Left forelimb (tissue), 1 donor: ENCODE measurements around the gene RALA.
"Not testable (repeated sequence)": the region's sequence is repeated elsewhere in the genome, so short reads cannot be mapped to it uniquely, and the experiment has no call there.

ENCODE experiments used
- DNase-seq: peaks from one replicate; pipeline ENCODE4 v3.0.0-alpha.2; 2018; ENCODE audit warnings: low spot score

Gene RALA

GRCh38 chr7:39647816-39648215 lies 24.4 kb downstream of the RALA start:
- DNase-seq, result no peak

GRCh38 chr7:39650676-39651075 lies 27.3 kb downstream of the RALA start:
- DNase-seq, result no peak

DNA sequence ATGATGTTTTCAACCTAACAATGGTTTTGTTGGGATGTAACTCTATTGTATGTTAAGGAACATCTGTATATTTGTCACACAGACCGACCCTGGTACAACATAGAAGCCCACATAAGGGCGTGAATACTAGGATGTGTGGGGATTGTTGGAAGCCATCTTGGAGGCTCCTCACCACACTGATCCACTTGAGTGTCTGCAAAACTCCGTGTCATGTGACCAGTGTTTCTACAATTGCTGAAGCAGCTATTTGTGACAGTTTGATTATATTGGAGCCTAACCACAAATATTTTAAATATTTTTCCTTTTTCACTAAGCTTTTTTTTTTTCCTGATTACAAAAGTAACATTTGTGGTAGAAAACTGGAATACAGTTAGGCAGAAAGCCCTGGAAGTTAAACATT lies 27.9 kb downstream of the RALA start:
- DNase-seq, result no peak

GRCh38 chr7:39656415-39656814 lies 33.0 kb downstream of the RALA start:
- DNase-seq, result no peak

DNA sequence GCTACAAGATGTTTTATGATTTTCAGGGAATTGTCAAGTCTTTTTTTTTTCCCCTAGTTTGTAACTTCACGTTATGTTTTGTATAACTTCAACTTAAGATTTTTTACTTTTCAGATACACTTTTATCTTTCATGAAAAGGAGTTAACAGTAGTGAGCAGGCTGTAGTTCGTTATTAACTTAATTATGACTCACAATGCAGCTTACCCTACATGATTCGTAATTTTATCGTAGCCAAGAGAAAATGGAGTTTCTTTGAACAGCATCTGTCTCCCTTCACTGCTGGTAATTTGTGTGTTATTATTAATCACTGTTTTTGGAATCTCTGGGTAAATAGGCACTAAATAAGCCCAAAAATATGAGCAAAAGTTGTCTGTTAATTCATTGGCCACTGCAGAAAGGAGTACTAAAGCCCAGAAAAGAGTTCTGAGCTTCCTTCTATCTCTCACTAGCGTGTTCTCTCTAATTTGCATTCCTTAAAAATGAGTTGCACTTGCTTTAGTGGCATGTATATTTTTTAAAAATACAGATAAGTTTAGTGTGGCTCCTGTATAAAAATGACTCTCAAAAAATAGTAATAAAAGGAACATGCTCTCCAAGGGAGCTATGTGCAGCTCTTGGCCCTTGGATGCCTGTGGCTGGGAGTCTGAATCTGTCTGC lies 36.1 kb downstream of the RALA start:
- DNase-seq, result no peak

GRCh38 chr7:39661960-39662359 lies 38.6 kb downstream of the RALA start:
- no peak for DNase-seq

- no peak for DNase-seq
Measured at GRCh38 chr7:39663263-39663662, 39.9 kb downstream of the RALA start.

- no peak for DNase-seq
Measured at GRCh38 chr7:39664057-39664456, 40.7 kb downstream of the RALA start.

DNA sequence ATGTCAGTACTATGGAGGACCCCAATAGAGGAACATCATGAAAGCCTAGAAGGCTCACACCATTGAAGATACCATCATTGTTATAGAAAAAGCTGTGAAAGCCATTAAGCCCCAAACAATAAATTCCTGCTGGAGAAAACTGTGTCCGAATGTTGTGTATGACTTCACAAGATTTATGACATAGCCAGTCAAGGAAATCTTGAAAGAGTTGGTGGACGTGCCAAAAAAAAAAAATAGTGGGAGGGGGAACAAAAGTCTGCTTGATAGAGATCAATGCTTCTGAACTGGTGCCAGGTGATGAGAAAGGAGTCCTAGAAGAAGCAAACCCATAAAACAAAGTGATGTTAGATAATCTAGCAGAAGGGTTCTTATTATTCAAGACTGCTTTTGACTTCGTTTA lies 41.2 kb downstream of the RALA start:
- DNase-seq, result no peak

GRCh38 chr7:39666562-39666961 lies 43.2 kb downstream of the RALA start:
- DNase-seq, result no peak

DNA sequence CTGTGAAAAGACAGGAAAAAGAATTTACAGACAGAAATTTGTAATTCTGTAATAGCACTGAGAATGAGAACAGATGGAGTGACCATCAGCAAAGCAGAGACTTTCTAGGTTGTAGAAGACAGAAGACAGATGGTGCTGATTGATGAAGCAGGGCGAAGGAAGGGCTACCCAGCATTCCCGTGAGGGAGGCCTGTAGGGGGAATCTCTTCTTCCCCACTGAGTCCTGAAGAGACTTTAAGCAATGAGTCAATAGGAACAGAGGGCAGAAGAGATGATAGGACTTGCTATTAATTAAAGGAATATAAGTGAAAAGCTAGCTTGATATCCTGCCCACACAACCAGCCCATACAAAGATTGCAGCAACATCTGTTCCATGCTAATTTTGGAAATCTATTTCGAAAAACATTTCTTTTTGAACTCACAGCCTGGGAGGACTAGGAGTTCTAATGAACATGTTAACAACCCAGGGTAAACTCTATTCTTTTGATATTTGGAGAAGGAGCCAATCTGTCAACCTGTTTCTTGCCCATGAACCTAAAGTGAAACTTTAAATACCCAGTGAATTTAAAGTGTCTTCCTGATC lies 44.1 kb downstream of the RALA start:
- DNase-seq, result no peak

DNA sequence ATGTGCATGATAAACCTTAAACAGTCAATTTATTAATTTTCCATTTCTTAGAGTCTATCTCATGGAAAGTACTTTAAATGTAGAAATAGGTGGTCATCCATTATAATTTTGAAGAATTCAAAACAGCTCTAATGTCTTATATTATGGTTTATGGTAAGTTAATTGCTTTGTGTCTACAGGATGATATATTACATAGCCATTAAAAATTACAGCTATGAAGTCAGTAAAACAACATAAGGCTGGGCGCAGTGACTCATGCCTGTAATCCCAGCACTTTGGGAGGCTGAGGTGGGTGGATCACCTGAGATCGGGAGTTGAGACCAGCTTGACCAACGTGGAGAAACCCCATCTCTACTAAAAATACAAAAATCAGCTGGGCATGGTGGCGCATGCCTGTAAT lies 44.9 kb downstream of the RALA start:
- DNase-seq, result not testable (repeated sequence)

DNA sequence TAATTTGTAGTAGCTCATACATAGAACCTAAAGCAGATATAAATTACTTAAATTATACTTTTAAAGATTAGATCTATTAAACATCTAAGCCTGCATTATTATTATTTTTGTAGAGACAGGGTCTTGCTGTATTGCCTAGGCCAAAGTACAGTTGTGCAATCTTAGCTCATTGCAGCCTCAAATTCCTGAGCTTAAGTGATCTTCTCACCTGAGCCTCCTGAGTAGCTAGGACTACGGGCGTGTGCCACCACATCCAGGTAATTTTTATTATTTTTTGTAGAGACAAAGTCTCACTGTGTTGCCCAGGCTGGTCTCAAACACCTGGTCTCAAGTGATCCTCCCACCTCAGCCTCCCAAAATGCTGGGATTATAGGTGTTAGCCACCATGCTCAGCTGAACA lies 46.7 kb downstream of the RALA start:
- DNase-seq, result no peak

DNA sequence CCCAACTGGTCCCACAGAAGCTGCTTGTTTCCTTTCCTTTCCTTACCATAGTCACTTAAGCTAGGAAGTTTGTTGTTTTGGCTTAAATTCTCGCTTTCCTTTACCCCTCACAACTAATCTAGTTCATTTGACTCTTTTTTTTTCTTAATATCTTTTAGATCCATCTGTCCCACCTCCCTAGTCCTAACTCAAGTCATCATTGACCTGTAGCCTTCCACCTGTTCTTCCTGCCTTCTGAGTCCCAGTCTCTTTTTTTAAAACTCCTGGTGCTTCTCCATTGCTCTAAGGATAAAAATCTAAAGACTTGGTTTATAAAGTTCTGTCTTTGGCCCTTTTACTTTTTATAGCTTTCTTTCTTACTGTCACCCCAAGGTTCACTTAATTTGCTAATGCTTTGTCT lies 47.6 kb downstream of the RALA start:
- DNase-seq, result no peak

DNA sequence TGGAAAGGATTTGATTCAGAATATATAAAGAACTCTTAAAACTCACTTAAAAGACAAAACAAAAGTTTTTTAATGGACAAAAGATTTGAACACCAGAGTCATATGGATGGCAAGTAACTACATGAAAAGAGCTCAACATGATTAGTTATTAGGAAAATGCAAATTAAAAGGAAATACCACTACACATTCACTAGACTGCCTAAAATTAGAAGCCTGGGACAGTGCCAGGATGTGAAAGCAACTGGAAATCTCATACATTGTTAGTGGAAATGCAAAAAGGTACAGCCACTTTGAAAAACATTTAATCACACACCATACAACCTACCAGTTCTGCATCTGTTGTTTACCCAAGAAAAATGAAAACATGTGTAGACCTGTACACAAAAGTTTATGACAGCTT lies 48.8 kb downstream of the RALA start:
- DNase-seq, result no peak

DNA sequence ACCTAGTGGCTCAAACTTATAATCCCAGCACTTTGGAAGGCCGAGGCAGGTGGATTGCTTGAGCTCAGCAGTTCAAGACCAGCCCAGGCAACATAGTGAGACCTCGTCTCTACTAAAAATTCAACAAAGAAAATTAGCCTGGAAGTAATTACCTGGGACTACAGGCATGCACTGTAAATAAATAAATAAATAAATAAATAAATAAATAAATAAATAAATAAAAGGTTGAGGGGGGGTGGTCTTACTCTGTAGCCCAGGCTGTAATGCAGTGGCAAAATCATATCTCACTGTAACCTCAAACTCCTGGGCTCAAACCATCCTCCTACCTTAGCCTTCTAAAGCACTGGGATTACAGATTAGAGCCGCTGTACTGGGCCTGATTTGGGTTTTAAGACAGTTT lies 50.5 kb downstream of the RALA start:
- DNase-seq, result no peak

DNA sequence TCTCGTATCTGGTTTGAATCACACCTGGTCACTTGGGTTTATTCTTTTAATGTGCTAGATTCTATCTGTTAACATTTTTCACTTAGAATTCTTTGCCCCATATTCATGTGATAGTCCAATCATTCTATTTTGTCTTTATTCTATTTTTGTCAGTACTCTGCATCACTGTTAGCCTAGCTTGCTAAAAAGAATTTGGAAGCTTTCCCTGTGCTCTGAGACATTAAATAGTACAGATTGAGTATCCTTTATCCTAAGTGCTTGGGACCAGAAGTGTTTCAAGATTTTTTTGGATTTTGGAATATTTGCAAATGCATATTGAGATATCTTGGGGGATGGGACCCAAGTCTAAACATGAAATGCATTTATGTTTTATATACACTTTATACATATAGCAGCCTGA lies 51.0 kb downstream of the RALA start:
- no peak for DNase-seq

DNA sequence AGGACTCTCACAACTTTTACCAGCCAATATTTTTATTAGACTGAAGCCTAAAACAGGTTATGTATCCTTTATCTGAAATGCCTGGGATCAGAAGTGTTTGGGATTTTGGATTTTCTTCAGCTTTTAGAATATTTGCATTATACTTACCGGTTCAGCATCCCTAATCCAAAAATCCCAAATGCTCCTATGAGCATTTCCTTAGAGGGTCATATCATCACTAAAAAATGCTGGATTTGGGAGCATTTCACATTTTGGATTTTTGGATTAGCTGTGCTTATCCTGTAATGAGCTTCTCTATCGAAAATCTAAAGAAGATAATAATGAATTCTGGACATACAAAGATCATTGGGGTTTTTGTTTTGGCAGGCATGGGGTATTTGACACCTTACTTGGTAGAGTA lies 53.0 kb downstream of the RALA start:
- no peak for DNase-seq

DNA sequence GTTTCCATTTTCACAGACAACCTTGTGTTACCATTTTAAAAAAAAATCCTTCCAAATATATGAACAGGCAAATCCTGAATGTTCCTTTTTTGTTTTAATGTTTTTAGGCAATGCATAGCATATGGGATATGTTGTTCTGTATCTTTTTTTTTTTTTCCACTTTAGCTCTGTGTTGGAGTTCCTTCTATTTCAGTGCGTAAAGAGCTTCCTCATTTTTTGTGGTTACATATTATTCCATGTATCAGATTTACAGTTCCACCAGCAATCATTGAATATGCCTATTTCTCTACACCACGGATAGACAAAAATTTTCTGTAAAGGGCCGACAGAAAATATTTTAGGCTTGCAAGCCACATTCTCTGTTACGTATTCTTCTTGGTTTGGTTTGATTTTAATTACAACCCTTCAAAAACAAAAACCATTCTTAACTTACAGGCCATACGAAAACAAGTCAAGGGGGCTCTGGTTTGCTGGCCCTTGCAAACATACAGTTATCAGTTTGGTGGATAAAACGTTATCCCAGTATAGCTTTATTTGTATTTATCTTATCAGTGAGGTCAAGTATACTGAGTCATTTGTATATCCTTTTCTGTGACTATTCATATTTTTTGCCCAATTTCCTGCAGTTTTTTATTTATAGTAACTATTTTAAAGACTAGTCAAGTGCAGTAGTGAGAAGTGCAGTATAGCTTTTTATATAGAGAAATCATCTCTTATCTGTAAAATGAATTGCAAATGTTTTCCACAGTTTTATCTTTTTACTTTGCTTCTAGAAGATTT lies 55.7 kb downstream of the RALA start:
- no peak for DNase-seq

DNA sequence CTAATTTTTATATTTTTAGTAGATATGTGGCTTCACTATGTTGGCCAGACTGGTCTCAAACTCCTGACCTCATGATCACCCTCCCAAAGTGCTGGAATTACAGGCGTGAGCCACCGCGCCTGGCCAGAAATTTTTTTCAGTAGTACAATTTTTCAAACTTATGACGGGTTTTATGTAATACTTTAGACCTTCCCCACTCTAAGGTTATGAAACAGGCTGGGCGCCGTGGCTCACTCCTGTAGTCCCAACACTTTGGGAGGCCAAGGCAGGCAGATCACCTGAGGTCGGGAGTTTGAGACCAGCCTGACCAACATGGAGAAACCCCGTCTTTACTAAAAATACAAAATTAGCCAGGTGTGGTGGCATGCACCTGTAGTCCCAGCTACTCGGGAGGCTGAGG lies 56.5 kb downstream of the RALA start:
- DNase-seq, result not testable (repeated sequence)

DNA sequence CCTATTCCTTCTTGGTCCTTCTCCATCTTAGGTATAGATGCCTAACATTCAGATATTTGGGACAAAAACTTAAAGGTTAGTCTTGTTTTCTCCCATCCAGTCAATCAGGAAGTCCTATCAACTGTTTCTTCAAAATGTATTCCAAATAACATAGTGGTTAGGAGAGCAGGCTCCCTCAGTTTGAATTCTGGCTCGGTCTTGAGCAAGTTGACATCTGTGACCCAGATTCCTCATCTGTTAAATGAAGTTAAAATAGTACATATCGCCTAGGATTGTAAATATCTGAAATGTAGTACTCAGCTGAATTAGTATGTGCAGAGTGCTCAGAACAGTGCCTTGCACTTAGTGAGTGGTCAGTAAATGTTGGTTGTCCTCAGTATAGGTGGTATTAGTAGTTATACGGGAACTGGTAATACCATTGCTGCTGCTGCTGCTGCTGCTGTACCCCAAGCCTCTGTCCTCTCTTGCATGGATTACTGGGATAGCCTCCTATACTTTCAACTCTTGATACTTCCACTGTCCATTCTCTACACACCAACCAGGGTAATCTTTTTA lies 58.6 kb downstream of the RALA start:
- no peak for DNase-seq

DNA sequence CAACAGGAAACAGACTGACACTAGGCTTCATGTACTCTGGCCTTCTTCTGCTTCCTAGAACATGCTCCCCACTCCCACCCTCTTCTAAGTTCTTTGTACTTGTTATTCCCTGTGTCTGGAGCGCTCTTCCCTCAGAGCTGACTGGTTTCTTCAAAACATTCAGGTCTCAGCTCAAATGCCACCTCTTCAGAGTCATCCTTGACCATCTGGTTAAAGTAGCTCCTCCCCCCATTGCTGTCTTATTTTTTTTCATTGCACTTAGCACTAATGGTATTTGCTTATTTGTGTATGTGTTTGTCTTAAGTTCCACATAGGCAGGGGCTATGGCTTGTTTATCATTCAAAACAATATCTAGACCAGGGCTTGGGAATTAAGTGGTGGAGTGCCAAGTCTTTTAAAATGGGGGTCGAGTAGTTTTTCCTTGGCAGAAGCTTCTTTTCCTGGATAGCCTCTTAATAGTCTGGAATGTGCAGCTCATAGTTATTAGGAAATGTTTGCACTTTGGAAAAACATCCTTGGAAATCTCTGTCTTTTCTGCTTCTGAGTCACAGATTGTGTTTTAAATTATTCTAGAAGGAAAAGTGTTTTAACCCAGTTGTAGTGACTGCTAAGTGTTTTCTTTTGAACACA lies 60.0 kb downstream of the RALA start:
- no peak for DNase-seq
